HG02870 (cell line): Measurements from ENCODE around the gene ZNF605.
"Not testable (repeated sequence)": the region's sequence is repeated elsewhere in the genome, so short reads cannot be mapped to it uniquely, and the experiment has no call there.

Source experiments
- ATAC-seq: cut with Tn5 transposase; IDR thresholded peaks from one replicate; pipeline ENCODE4 v1.9.1; 2021; ENCODE audit warnings: mild to moderate bottlenecking, moderate library complexity; ENCODE audit not compliant: unreplicated experiment

Gene ZNF605

DNA sequence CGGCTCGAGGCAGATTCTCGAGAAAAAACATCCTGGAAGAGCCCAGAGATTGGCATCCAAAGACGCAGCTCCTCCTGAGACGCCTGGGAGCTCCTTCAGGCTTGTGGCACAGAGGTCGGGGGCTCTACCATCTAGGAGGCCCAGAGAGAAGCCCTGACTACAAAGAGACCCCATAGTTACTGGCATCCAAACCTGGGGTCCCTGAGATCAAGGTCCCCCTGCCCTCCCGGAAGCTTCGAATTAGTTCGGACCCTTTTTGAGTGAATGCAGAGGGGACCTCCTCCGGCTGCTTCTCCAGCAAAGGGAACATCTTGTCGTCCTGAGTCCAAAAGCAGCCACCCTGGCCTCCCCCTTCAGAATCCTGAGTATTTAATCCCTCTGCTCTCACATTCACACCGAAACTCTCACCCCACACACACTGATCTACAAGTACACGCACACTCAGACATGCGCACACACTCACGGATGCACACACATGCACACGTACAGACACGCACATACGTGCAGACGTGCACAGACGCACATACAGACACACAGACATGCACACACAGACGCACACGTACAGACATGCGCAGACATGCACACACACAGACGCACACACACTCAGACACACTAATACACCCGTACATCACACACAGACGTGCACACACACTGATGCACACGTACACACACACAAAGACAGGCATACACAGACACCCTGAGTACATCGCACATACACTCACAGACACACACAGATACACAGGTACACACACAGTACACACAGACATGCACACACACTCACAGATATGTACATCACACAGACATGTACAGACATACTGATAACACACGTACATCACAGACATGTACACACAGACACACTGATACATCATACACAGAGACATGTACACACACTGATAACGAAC is 5.9 kb downstream of the ZNF605 start:
- ATAC-seq = no peak

DNA sequence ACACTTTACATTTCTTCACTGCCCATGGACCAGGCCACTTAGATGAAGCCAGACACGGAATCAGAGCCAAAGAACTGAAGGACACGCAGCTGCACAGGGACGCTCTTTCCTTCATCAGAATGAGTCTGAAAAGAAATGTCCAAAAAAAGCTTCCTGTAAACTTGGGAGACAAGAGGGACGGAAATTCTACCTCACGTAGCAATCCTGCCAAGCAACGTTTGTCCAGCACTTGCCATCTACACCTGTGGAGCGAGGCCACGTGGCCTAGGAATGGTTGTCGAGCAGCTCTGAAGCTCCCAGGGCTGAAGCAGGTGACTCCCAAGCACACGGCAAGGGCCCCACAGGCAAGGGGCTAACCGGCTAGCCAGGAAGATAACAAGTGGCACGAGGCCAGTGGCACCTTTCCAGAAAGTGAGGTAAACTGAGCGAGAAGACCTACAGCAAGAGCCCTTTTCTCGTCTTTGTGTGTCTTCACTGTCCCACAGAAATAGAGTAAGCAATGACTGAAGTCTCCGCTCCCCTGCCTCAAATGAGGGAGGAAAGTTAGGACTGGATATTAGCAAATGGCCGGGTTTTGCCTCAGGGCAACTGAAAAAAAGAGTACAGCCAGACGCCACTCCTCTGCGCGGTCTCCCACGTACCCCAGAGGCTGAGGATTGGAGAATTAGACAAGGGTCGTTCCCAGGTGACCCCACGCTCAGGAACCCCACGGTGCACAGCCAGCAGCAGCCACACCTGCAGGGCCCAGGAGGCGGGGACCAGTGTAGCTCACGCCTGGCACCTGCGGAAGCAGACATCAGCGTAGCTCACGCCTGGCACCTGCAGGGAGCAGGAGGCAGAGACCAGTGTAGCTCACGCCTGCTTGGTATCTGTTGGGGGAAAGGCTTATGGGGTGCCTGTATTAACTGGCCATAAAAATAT is 7.7 kb downstream of the ZNF605 start:
- no peak for ATAC-seq

DNA sequence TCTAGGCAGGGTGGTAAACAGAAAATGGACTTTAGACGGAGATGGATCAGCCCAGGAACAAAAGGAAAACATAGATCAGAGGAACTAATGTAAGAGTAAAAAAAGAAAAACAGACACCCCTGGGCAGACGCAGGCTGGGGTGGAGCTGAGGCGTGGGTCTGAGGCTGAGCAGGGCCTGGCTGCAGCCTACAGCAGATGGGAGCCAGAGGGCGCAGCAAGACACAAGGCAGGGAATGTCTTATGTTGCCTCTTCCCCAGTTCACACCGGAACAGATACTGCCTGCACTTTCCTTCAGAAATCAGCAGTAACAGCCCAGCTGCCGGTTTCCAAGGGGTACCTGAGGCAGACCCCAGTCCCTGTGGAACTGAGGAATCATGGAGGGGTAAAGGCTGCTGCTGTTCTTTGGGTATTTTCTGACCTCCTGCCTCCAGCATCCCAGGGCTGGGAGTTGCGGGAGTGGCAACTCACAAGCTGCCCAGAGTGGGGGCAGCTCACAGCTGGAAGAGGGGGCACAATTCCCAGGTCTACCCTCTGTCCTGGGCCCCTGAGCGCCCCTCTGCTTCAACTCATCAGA is 9.8 kb downstream of the ZNF605 start:
- no peak for ATAC-seq

DNA sequence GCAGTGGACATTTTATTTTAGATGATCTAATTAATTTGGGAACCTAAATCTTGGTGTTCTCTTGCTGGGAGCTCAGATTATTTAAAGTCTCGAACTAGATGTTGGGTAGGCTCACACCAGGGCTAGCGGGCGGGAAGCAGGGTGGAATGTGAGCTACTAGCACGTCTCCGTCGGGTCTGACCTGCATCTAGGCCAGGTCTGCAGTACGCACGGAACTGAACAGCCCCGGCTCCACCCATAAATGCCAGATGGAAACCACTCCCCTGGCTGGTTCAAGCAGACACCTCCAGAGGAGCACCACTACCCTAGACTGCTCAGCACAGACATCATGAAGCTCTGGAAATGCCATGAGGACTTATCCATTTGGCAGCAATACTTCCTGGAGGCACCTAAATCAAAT is 10.3 kb downstream of the ZNF605 start:
- no peak for ATAC-seq

DNA sequence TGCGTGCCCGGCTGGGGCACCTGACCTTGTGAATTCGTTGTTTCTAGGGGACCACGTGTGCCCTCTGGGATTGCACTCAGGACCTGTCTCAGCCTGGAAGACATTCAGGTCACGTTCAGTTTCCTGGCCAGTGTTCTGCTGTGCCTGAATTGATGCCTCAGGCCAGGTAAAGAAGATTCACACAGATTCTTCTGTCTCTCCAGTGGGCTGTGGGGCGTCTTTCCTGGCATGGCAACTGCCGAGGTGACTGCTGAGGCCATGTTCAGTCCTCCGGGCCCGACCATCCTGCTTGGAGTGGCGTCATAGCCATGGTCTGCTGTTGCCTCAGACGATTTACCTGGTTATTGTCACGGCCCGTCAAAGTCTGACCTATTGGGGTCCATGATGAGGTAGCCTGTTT is 13.5 kb downstream of the ZNF605 start:
- ATAC-seq = no peak

DNA sequence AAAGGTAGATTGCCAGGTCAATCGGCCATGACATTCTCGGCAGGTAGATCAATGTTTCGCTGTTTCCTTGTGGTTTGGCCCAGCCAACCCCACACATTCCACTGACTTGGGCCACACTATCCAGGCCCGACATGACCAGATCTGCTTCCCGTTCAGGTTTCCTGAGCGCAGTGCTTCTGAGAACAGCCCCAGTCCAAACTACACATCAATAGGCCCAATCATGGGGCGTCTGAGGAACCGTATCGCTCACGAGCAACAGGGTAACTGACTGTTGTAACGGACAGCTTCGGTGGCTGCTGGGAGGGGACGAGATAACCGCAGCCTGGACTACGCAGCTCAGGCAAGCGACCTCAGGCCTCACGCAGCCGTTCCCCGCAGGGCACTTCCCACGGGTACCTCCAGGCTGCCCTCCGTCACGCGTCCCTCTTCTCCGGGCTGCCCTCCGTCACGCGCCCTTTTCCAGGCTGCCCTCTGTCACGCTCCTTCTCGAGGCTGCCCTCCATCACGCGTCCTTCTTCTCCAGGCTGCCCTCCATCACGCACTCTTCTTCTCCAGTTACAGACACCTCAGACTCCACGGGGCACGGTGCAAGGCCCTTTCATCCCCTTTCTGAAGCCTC is 14.7 kb downstream of the ZNF605 start:
- no peak for ATAC-seq

DNA sequence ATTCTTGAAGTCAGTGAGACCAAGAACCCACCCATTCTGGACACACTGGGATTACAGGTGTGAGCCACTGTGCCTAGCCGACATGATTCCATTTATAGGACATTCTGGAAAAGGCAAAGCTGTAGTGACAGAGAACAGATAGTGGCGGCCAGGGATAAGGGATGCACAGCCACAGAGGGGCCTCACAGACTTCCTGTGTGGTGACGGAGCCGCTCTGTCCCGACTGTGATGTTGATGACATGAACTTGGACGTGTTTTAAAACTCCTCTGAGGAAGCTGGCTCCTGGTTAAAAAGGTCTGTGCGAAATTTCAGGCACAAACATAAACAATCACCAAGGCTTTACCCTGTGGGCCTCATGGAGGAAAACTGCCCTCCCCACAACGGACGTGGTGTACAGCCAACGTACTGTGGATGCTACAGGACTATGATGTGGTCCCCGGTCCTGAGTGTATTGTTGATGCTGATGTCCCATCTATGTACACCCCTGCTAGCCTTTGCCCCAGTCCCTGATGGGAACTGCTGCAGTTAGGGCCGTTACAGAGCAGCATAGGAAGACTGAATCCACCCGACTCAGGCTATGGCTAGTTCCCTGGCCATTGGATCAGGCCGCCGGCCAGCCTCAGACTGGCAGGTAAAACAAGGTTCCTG is 15.9 kb downstream of the ZNF605 start:
- ATAC-seq = no peak

DNA sequence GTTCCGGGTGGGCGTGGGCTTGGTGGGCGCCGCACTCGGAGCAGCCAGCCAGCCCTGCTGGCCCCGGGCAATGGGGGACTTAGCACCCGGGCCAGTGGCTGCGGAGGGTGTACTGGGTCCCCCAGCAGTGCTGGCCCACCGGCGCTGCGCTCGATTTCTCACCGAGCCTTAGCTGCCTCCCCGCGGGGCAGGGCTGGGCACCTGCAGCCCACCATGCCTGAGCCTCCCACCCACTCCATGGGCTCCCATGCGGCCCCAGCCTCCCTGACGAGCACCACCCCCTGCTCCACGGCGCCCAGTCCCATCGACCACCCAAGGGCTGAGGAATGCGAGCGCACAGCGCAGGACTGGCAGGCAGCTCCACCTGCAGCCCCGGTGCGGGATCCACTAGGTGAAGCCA is 17.3 kb downstream of the ZNF605 start:
- ATAC-seq = not testable (repeated sequence)

DNA sequence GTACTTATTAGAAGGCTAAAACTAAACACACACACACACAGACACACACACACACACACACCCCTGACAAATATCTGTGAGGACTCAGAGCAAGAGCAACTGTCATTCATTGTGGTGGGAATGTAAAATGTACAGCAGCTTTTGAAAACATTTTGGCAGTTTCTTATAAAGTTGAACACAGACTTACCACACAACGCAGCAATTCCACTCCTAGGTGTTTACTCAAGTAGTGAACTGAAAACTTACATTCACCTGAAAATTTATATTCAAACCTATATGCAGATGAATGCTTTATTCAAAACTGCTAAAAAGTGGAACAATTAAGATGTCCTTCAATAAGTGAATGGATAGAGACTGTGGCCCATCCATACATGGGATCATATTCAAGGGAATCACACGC is 18.6 kb downstream of the ZNF605 start:
- ATAC-seq = no peak

DNA sequence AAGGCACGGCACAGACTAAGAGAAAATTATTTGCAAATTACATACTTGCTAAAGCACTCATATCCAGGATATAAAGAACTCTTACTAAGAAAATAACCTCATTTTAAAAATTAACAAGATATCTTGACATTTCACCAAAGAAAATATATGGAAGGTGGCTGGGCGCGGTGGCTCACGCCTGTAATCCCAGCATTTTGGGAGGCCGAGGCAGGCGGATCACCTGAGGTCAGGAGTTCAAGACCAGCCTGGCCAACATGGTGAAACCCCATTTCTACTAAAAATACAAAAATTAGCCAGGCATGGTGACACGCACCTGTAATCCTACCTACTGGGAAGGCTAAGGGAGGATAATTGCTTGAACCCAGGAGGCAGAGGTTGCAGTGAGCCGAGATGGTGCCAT is 19.2 kb downstream of the ZNF605 start:
- ATAC-seq = not testable (repeated sequence)

DNA sequence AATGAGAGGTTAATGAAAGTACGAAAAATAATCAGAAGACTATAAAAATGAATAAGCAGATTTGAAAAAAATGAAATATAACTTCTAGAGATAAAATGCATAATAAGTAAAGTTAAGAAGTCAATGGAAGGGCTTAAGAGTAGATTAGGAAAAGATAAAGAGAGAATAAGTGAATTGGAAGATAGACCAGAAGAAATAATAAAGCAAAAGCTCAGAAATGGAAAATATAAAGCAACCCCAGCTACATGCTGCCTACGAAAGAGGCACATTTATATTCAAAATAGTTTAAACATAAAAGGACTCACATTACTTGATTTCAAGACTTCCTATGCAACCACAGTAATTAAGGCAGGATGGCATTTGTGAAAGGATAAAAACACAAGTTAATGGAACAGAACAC is 19.9 kb downstream of the ZNF605 start:
- ATAC-seq = no peak

DNA sequence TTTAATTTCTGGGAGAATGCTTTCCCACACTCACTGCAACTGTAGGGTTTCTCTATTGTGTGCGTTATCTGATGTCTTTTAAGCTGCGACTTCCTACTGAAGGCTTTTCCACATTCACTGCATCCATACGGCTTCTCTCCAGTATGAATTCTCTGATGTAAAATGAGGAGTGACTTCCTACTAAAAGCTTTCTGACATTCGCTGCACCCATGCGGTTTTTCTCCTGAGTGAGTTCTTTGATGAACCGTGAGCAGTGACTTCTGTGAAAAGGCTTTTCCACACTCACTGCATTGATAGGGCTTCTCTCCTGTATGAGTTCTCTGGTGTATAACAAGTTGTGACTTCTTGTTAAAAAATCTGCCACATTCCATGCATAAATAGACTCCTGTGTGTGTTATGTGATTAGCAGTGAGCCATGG is 29.7 kb downstream of the ZNF605 start:
- no peak for ATAC-seq

DNA sequence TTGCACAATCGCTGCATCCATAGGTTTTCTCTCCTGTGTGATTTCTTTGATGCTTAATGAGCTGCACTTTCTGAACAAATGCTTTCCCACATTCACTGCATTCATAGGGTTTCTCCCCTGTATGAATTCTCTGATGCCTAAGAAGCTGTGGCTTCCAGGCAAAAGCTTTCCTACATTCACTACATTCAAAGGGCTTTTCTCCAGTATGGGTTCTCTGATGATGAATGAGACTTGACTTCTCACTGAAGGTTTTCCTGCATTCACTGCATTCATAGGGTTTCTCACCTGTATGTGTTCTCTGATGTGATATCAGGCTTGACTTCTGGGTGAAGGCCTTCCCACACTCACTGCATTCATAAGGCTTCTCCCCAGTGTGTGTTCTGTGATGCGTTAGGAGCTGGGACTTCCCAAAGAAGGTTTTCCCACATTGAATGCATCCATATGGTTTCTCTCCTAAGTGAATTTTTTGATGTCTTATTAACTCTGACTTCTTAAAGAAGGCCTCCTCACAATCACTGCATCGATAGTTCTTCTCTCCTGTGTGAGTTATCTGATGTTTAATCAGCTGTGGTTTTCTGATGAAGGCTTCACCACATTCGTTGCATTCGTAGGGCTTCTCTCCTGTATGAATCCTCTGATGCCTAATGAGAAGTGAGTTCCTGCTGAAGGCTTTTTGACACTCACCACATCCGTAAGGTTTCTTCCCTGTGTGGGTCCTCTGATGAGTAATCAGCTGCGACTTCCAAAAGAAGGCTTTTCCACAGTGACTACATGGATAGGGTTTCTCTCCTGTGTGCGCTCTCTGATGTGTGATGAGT is 30.3 kb downstream of the ZNF605 start:
- no peak for ATAC-seq

DNA sequence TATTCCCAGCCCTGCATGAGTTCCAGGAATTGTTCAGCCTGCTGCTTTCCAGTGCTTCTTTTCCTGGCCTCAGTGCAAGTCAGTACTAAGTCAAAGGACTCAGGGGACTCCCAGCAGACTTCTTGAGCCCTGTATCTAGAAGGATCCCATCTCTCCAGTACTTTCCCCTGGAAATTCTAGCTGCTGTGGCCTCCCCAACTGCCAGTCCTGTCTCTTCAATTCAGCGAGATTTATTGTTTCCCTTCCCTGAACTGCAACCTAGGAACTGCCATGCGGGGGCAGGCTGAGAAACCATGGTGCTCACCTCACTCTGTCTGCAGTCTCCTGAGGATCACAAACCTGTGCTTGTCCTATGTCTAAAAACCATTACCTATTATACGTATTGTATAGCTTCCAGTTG is 31.8 kb downstream of the ZNF605 start:
- ATAC-seq = no peak

DNA sequence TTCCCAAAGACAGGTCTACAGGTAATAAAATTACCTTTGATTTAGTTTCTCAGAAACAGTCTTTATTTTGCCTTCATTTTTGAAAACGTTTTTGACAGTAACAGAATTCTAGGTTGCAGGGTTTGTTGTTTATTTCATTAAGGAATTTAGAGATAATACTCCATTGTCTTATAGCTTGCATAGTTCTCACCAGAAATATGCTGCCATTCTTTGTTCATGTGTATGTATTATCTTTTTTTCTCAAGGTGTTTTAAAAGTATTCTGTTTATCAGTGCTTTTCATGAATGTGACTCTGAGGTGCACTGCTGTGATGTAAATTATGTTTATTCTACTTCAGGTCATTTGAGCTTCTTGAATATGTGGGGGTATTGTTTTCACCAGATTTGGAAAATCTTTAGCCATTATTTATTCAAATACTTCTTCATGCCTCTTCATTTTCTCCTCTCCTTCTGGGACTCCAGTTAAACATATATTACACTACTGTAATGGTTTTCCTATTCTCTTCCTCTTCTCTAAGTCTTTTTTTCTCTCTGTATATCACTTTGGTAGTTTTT is 32.7 kb downstream of the ZNF605 start:
- ATAC-seq = no peak

DNA sequence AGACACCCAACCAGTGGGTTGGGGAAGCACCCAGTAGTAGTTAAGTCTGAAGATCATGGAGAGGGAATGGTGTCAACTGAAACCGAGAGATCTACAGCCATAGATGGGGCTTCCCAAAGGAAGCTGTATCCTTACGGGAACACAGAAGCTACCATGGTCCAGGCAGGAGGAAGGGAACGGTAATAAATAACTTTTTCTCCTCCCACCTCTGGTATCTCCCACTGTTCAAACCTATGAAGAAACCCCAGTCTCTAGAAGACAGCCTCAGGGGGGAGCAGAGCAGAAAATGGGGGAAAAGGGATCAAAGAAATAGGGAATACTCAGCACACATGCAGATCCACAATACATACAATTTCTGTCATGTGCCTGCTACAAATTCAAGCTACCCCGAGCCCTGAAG is 33.4 kb downstream of the ZNF605 start:
- ATAC-seq = no peak

DNA sequence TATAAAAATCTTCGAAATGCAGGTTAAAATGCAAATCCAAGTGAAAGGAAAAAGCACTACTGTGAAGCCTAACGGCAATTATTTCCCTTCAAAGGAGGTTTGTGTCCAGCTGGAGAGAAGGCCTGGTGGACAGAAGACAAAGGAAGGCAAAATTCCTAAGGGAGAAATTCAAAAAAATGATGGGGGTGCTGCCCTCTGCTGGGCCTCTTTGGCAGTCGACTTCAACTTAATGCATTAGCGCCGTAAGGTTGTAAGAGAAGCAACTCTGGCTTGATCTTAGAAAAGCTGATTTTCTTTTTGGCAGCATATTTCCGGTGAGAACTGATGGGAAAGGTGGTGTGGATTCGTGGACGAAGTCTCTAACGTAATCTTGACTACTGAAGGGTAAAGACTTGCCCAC is 34.4 kb downstream of the ZNF605 start:
- ATAC-seq = no peak

DNA sequence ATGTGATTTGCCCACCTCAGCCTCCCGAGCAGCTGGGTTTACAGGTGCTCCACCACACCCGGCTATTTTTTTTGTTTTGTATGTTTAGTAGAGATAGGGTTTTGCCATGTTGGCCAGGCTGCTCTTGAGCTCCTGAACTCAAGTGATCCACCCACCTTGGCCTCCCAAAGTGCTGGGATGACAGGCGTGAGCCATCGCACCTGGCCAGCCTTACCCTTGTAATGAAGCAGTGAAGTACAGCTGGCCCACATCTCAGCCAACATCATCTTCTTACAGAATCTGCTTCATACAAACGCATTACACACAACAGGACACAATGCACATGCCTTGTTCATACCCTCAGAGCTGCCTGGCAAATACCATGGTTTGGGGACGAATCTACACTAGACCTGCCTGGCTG is 37.4 kb downstream of the ZNF605 start:
- ATAC-seq = no peak

DNA sequence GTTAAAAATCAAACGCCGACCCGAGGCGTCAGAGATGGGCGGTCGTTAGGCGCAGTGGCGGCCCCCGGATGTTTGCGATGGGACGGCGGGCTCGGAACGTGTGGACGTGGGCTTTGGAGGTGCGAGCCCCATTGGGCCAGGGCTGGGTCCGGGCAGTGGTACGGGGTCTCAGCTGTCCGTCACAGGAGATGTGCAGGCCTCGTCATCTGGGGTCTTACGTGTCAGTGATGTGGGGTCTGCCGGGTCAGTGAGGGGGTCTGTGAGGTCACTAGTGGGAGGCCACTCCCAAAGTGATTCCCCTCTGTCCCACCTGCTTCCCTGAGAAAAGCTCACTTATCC is 47.1 kb downstream of the ZNF605 start:
- no peak for ATAC-seq
